Rectal smooth muscle tissue (tissue), 1 donor: ENCODE data around the gene KCNJ14.
"Not testable (repeated sequence)": the region's sequence is repeated elsewhere in the genome, so short reads cannot be mapped to it uniquely, and the experiment has no call there.

Experiments used
- H3K27ac ChIP-seq: one replicate; pipeline ENCODE4 v1.7.0; 2013; ENCODE audit warnings: low read depth, low read length, inconsistent platforms
- H3K27me3 ChIP-seq: one replicate; pipeline ENCODE4 v1.7.0; 2013; ENCODE audit warnings: low read length; ENCODE audit not compliant: control insufficient read depth, insufficient read depth
- H3K36me3 ChIP-seq: one replicate; pipeline ENCODE4 v1.7.0; 2013; ENCODE audit warnings: low read length; ENCODE audit not compliant: control insufficient read depth, insufficient read depth
- H3K4me1 ChIP-seq: one replicate; pipeline ENCODE4 v1.7.0; 2013; ENCODE audit warnings: low read length; ENCODE audit not compliant: control insufficient read depth, insufficient read depth
- H3K4me3 ChIP-seq: one replicate; pipeline ENCODE4 v1.7.0; 2013; ENCODE audit warnings: low read length
- H3K9ac ChIP-seq: one replicate; pipeline ENCODE4 v1.7.0; 2013; ENCODE audit warnings: low read length

The KCNJ14 gene

GRCh38 chr19:48478339-48479256 is 23.2 kb downstream of the KCNJ14 start:
- H3K27me3 ChIP-seq = no peaks in the 10 kb centered on the region
- peaks cover 35% of the 10 kb centered on the region for H3K36me3 ChIP-seq
- no peak overlapping the region for H3K27ac ChIP-seq

GRCh38 chr19:48479686-48480085 is 24.3 kb downstream of the KCNJ14 start:
- peaks cover 4% of the 10 kb centered on the region for H3K4me1 ChIP-seq
- no peak overlapping the region for H3K4me3 ChIP-seq
- H3K27ac ChIP-seq = peak overlapping the region; percentile 91
- H3K9ac ChIP-seq = no peak overlapping the region
- H3K36me3 ChIP-seq = peaks cover 25% of the 10 kb centered on the region
- no peaks in the 10 kb centered on the region for H3K27me3 ChIP-seq

More at GRCh38 chr19:48478339-48479256, 23.2 kb downstream of the KCNJ14 start:
- Histone ChIP-seq H3K4me3 (no peak overlapping the region), H3K4me1 (peaks cover 4% of the 10 kb centered on the region), H3K9ac (no peak overlapping the region)

- peak overlapping the region; percentile 91 for H3K27ac ChIP-seq
- peak overlapping the region; percentile 78 for H3K4me3 ChIP-seq
- H3K27me3 ChIP-seq = no peaks in the 10 kb centered on the region
- peak overlapping the region; percentile 45 for H3K9ac ChIP-seq
- H3K4me1 ChIP-seq = peaks cover 4% of the 10 kb centered on the region
- H3K36me3 ChIP-seq = peaks cover 21% of the 10 kb centered on the region
Observed at GRCh38 chr19:48480183-48480557, 24.8 kb downstream of the KCNJ14 start.

GRCh38 chr19:48480558-48481500 is 25.5 kb downstream of the KCNJ14 start:
- H3K27ac ChIP-seq = peak overlapping the region; percentile 91
- peaks cover 4% of the 10 kb centered on the region for H3K4me1 ChIP-seq
- H3K9ac ChIP-seq = peak overlapping the region; percentile 45
- peaks cover 15% of the 10 kb centered on the region for H3K36me3 ChIP-seq
- H3K27me3 ChIP-seq = no peaks in the 10 kb centered on the region
- peak overlapping the region; percentile 78 for H3K4me3 ChIP-seq

- H3K27me3 ChIP-seq = no peaks in the 10 kb centered on the region
- no peak overlapping the region for H3K9ac ChIP-seq
- H3K4me3 ChIP-seq = no peak overlapping the region
- H3K36me3 ChIP-seq = peaks cover 7% of the 10 kb centered on the region
- H3K27ac ChIP-seq = no peak overlapping the region
- H3K4me1 ChIP-seq = peaks cover 4% of the 10 kb centered on the region
Observed at GRCh38 chr19:48481846-48482639, 26.7 kb downstream of the KCNJ14 start.

- peaks cover 1% of the 10 kb centered on the region for H3K36me3 ChIP-seq
- H3K9ac ChIP-seq = no peak overlapping the region
- no peak overlapping the region for H3K27ac ChIP-seq
- peaks cover 4% of the 10 kb centered on the region for H3K4me1 ChIP-seq
- no peaks in the 10 kb centered on the region for H3K27me3 ChIP-seq
- no peak overlapping the region for H3K4me3 ChIP-seq
Observed at GRCh38 chr19:48483301-48483700, 27.9 kb downstream of the KCNJ14 start.

GRCh38 chr19:48484247-48484893 is 29.0 kb downstream of the KCNJ14 start:
- Histone ChIP-seq H3K27ac (no peak overlapping the region), H3K9ac (no peak overlapping the region), H3K36me3 (no peaks in the 10 kb centered on the region), H3K4me3 (no peak overlapping the region), H3K4me1 (peaks cover 4% of the 10 kb centered on the region), H3K27me3 (no peaks in the 10 kb centered on the region)

GRCh38 chr19:48484931-48485612 is 29.7 kb downstream of the KCNJ14 start:
- Histone ChIP-seq H3K36me3 (no peaks in the 10 kb centered on the region), H3K27me3 (no peaks in the 10 kb centered on the region), H3K4me1 (peaks cover 4% of the 10 kb centered on the region), H3K27ac (no peak overlapping the region), H3K9ac (no peak overlapping the region), H3K4me3 (no peak overlapping the region)

GRCh38 chr19:48486706-48487105 is 31.3 kb downstream of the KCNJ14 start:
- not testable (repeated sequence) for H3K36me3 ChIP-seq, H3K4me3 ChIP-seq

GRCh38 chr19:48487544-48487943 is 32.2 kb downstream of the KCNJ14 start:
- Histone ChIP-seq H3K4me1 (no peaks in the 10 kb centered on the region), H3K4me3 (no peak overlapping the region), H3K9ac (no peak overlapping the region), H3K27ac (no peak overlapping the region), H3K27me3 (no peaks in the 10 kb centered on the region), H3K36me3 (no peaks in the 10 kb centered on the region)

More at GRCh38 chr19:48486706-48487105, 31.3 kb downstream of the KCNJ14 start:
- not testable (repeated sequence) for H3K9ac ChIP-seq, H3K27ac ChIP-seq, H3K27me3 ChIP-seq, H3K4me1 ChIP-seq

GRCh38 chr19:48487948-48488347 is 32.6 kb downstream of the KCNJ14 start:
- Histone ChIP-seq H3K4me1 (no peaks in the 10 kb centered on the region), H3K36me3 (no peaks in the 10 kb centered on the region), H3K27me3 (no peaks in the 10 kb centered on the region)

More at GRCh38 chr19:48487948-48488347, 32.6 kb downstream of the KCNJ14 start:
- Histone ChIP-seq H3K9ac (no peak overlapping the region), H3K4me3 (no peak overlapping the region), H3K27ac (no peak overlapping the region)
